LNCaP clone FGC (cell line): ENCODE measurements around the gene PDE6B.

Experiments
- DNase-seq: peaks from one replicate; pipeline ENCODE4 v3.0.0-alpha.2; 2011; ENCODE audit warnings: low read depth
- H3K4me3 ChIP-seq: 2 replicates; pipeline ENCODE4 v1.5.1; 2011; ENCODE audit warnings: mild to moderate bottlenecking, low read depth, low read length, control low read depth
- CTCF ChIP-seq: IDR thresholded peaks from 2 replicates; pipeline ENCODE4 v1.5.1; 2012; ENCODE audit warnings: mild to moderate bottlenecking; ENCODE audit not compliant: control insufficient read depth, insufficient read depth; ENCODE audit errors: extremely low read depth

Gene PDE6B

GRCh38 chr4:685679-686412 is 60.5 kb downstream of the PDE6B start:
- no peak for DNase-seq
- no peak overlapping the region for H3K4me3 ChIP-seq
- no peak for TF ChIP-seq CTCF

GRCh38 chr4:686413-687040 is 61.2 kb downstream of the PDE6B start:
- H3K4me3 ChIP-seq = no peak overlapping the region
- TF ChIP-seq CTCF = no peak
- DNase-seq = no peak

GRCh38 chr4:687048-687970 is 61.9 kb downstream of the PDE6B start:
- no peak for TF ChIP-seq CTCF
- DNase-seq = peak; percentile 90
- H3K4me3 ChIP-seq = peak overlapping the region; percentile 51

GRCh38 chr4:687971-688853 is 62.8 kb downstream of the PDE6B start:
- H3K4me3 ChIP-seq = peak overlapping the region; percentile 51
- no peak for TF ChIP-seq CTCF
- DNase-seq = peak; percentile 45

- H3K4me3 ChIP-seq = peak within 1 kb of the TSS; percentile 51
- no peak for DNase-seq
- no peak for TF ChIP-seq CTCF
Observed at GRCh38 chr4:688854-689681, 63.7 kb downstream of the PDE6B start, which contains the start of gene SLC49A3. SLC49A3 (minus strand) TSS chr4:689151; CDS start chr4:689127, 24 bp downstream.

GRCh38 chr4:689723-690122 is 64.3 kb downstream of the PDE6B start:
- DNase-seq = no peak
- no peak overlapping the region for H3K4me3 ChIP-seq
- TF ChIP-seq CTCF = no peak
